GM21825 (cell line): ENCODE data around the gene ATG14.
"Not testable (repeated sequence)": the region's sequence is repeated elsewhere in the genome, so short reads cannot be mapped to it uniquely, and the experiment has no call there.

Experiments used
- ATAC-seq: cut with Tn5 transposase; IDR thresholded peaks from one replicate; pipeline ENCODE4 v1.9.1; 2021; ENCODE audit warnings: mild to moderate bottlenecking, moderate library complexity; ENCODE audit not compliant: unreplicated experiment

ATG14 gene, protein sequence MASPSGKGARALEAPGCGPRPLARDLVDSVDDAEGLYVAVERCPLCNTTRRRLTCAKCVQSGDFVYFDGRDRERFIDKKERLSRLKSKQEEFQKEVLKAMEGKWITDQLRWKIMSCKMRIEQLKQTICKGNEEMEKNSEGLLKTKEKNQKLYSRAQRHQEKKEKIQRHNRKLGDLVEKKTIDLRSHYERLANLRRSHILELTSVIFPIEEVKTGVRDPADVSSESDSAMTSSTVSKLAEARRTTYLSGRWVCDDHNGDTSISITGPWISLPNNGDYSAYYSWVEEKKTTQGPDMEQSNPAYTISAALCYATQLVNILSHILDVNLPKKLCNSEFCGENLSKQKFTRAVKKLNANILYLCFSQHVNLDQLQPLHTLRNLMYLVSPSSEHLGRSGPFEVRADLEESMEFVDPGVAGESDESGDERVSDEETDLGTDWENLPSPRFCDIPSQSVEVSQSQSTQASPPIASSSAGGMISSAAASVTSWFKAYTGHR

DNA sequence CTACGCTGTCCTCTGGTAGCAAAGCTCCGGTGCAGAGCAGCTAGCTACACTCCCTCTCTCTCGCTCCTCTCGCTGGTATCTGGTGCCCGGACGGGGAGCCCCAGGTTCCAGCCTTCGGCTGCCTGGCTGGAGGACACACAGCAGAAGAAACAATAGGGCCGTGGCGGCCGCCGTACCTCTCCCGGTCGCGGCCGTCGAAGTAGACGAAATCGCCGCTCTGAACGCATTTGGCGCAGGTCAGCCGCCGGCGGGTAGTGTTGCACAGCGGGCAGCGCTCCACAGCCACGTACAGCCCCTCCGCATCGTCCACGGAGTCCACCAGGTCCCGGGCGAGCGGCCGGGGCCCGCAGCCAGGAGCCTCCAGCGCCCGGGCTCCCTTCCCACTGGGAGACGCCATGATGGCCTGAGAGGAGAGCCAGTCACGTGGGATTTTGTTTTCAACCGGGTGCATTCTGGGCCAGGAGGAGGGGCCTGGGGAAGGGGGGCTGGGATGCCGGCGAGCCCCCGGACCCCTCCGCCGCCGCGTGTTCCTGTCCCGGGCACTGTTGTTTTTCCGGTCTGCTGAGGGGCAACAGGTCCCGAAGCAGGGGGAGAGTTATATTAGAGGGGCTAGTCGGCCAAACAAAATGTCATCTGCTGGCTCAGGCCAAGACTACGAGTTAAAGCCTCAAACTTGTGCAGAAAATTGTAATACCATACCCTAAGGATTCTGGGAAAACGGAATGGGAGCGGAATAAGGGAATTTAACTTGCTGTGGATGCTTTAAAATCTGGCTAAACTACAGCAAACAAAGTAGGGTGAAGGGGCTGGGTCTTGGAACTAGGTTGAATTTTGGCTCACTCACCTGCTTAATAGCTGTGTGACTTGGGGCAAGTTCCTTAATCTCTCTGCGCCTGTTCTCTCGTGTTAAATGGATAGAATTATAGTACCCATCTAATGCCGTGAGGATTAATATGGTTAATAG lies at the start of gene ATG14:
Gene ATG14 (minus strand): TSS at position 405 of the 964 bp plus-strand sequence. CDS start 8 bp downstream, at position 397.
- peak; percentile 96 for ATAC-seq

DNA sequence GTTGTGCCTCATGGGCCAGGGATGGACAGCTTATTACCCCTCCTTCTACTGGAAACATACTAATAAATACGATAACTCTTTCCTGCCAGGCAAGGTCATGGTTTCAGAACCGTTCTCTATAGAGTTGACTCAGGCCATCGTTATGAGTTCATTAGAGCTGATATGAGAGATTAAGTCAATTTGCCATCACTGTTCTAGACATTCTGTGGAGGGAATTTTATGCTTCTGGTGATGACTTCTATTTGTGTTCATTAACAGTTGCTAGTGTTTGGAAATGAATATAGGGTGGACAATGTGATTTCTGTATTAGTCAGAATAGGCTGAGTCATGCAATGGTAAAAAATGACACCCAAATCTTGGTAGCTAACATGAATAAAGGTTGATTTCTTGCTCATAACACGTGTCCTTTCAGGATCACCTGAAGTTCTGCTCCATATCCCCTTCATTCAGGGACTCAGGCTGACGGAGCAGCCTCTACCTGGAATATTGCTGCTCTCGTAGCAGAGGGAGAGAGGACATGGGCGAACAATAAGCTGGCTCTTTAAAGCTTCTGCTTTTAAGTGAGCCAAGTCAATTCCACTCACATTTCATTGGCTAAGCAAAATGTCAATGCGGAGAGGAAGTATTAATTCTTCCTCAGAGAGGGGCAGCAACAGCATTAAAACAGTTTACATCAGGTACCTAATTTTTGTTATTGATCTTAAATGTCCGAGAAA lies 47.3 kb upstream of the ATG14 start:
- peak; percentile 88 for ATAC-seq

DNA sequence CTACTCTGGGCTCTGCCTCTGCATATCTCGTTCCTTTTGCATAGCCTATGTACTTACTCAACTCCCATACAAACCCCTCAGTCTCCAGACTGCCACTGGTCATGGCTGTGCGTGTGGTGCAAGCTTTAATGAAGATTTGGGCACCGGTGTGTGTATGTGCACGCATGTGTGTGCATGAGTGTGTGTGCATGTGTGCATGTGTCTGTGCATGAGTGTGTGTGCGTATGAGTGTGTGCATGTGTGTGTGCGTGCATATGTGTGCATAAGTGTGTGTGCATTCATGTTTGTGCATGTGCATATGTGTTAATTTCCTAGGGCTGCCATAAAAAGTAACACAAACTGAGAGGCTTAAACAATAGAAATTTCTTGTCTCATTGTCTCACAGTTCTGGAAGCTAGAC lies 45.9 kb upstream of the ATG14 start:
- ATAC-seq = no peak

DNA sequence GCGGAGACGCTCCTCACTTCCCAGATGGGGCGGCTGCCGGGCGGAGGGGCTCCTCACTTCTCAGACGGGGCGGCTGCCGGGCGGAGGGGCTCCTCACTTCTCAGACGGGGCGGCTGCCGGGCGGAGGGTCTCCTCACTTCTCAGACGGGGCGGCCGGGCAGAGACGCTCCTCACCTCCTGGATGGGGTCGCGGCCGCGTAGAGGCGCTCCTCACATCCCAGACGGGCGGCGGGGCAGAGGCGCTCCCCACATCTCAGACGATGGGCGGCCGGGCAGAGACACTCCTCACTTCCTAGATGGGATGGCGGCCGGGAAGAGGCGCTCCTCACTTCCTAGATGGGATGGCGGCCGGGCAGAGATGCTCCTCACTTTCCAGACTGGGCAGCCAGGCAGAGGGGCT lies 44.8 kb upstream of the ATG14 start:
- not testable (repeated sequence) for ATAC-seq

DNA sequence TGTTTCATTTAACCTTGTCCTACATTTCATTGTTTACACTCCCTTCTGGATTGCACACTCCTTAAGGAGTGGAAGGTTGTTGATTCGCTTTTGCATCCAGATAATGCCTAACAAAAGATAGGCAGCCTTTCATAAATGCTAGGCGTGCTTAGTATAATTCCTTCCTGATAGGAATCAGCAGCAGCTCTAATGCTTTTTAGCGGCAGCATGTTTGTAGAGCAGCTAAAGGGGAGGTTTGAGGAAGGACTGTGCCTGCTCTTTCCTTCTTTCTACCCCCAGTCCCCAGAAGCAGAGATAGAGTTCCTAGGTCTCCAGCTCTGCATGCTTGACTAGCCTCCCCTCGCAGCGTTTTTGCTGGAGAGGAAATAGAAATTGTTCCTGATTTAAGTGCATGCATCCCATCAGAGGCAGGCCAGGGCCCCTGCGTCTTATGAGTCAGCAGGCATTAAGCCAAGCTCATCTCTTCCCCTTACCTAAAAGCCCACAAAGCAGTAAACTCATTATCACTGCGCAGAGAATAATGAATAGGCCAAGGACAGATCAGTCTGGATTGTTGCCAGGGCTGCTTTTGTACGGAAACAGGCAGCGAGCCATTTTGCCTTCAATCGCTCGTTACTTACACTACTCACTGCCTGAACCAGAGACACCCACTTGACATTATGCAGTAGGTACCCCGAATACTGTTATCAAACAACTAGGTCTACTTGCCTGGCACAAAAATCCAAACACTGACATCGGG lies 42.8 kb upstream of the ATG14 start:
- no peak for ATAC-seq

DNA sequence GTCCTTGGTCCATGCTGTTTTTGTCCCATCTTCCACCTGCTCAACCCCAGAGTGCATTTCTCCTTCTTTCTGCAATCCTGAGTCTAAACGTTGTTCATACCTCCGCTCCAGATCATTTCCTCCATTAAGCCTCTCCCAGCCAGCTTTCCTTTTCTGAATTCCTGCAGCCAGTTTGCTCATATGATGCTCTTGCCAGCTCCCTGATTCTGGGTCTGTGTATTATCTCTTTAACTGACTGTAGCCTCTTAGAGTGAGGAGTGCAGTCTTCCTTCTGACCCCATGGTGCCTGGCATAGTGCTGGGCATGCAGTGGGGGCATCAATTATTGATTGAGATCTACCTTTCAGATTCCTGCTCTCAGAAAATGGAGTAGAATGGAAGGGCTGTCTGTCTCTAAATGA lies 40.3 kb upstream of the ATG14 start:
- ATAC-seq = no peak

DNA sequence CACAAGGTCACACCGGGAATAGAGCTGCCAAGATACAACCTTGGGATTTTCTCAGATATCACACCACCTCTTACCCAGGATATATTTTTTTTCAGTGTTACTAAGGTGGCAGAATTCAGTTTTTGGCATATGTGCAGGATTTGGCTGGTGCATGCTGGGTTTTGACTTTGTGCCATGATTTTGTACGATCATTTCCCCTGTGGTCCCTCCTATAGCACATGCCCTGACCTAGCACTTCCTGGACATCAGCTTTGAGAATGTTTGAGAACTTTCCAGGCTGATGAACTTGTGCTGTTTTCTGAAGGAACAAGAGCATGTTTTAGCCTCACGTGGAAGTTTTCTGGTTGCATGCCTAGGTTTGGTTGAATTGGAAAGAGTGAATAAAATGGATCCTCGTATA lies 39.8 kb upstream of the ATG14 start:
- no peak for ATAC-seq

DNA sequence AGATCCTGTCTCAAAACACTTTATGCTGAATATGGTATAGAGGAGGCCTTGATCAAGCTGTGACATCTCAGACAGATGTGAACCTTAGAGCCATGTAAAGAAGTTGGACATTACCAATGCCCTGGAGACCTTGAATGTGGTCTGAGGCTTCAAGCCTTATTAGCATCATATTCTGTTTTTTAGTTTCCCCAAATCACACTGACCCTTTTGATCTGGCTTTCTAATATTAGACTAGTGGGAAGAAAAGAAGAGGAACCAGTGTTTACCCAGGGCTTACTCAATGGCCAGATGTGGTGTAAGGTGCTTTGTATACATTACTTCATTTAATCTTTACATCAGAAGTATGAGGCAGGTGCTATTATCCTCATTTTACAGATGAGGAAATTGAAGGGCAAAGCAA lies 39.4 kb upstream of the ATG14 start:
- no peak for ATAC-seq

DNA sequence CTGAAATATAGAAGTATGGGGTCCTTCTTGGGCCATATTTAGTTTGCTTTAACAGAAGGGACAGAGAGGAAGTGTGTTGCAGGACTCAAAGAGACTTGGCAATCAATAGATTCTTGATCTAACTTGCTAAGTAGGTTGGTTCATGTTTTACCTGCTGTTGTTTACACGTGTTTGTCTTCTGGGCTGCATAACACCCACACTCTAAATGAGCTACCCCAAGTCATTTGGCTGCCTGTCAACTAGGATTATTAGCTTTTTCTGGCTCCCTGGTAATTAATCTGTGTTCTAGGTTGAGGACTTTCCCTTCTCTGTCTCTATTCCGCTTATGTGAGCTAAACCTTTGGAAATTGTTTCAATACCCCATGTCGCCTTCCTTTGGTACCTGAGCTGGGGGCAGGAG lies 38.9 kb upstream of the ATG14 start:
- no peak for ATAC-seq

DNA sequence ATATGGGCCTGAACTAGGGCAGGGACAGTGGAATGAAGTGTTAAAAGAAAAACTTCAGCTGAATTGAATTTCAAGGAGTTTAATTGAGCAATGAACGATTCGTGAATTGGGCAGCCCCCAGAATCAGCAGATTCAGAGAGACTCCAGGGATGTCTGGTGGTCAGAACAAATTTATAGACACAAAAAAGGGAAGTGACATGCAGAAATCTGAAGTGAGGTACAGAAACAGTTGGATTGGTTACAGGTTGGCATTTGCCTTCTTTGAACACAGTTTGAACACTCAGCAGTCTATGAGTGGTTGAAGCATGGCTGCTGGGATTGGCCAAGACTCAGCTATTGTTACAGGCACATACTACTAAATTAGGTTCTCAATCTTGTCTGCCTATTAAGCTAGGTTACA lies 38.5 kb upstream of the ATG14 start:
- ATAC-seq = no peak

DNA sequence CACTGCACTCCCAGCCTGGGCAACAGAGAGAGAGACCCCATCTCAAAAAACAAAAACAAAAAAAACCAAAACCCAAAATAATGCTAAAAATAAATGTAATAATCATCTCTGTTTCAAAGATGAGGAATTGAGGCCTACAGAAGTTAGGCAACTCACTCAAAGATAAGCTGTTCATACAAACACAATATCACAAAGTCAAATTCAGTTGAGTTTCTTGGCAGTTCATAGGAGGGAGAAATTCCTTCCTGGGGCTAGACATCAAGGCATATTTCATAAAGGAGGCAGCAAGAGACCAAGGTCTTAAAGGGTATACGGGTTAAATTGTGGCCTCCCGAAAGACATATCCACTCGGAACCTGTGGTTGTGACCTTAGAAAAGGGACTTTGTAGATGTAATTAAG lies 37.5 kb upstream of the ATG14 start:
- no peak for ATAC-seq

DNA sequence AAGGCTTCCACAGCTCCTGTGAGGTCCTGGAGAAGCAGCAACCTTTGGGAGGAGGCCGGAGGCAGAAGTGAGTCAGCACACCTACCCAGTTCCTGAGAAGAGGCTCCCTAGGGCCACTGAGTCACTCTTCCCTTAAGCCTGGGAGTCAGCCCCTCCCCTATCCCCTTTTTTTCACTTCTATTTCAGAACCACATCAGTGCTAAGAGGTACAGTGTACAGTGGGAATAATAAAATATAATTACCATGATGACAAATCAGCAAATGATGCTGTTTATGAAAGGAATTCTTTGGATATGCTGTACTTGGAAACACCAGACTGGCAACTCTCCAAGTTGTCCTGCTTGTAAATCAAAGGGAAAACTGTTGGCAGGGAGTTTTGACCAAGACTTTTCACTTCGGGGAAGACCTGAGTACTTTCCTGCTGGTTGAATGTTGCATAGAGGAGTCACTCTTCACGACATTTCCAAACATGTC lies 36.5 kb upstream of the ATG14 start:
- ATAC-seq = no peak

DNA sequence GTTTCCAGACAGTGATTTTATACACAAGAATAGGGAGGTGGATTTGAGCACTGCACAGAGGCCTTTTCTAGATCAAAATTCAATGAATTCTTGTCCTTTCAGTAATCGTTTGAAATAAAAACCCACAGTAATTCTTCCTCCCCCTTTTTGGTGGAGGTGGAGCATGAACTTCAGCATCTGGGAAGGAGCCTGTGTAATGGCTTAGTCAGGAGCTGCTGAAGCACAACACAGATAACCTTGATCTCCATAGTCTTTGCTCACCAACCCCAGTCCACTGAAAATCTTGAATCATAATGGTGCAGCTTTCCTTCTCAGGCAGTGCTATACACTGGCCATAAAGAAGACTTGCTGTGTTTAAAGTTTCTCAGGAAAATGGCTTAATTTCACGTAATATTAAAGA lies 35.2 kb upstream of the ATG14 start:
- ATAC-seq = no peak

DNA sequence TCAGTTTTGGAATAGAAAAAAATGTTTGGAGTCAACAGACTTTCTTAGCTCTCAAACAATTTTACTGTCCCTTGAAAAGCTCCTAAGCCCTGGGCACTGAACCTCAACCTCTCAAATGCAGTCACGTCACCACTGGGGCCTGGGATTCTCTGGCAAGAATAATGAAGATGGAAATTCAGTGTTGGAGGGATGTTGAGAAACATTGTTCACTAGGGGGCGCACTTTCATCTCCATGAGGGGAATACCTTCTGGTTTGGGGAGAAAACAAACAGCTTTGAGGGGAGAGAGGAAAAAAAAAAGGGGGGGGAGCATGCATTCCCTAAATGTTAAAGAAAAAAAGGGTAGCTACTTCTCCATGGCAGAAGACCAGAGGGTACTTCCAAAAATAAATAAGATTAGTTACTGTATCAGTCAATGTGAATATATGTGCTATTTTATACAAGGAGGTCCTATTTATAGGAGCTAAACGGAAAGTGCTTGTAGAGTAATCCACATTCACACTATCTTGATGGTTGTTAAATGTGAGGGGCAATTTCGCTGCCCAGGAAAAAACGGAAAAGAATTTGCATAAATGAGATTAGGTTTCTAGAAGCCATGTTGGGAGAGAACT lies 34.6 kb upstream of the ATG14 start:
- no peak for ATAC-seq

DNA sequence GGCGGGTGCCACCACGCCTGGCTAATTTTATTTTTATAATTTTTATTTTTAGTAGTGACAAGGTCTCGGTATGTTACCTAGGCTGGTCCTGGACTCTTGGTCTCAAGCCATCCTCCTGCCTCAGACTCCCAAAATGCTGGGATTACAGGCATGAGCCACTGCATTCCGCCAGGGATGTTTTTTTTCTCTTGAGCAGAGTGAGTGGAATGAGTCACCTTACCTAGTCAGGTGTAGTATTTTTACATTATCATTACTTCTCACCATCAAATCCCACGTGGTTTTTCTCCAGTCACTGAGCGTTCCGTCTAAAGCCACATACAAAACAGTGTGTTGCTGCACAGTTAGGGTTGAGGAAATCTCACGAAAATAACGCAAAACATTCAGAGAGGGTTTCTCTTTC lies 29.7 kb upstream of the ATG14 start:
- no peak for ATAC-seq

DNA sequence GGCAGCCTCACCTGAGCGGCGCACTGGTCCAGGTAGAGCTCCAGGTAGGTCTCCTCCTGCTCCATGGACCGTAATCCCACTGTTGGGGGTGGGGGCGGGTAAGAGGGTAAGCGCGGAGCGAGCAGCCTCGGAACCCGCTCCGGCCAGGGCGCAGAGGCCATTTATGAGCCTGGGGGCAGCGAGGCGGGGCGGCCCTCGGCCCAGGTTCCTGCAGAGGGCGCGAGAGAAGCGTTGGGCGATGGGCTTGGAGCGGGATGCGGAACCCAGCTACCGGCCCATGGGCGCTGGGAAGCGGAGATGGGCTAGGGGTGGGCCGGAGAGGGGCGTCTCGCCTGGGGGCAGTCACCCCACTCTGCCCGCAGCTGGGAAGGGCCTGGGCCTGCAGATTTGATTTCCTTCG lies 28.8 kb upstream of the ATG14 start, which contains the start of gene TBPL2:
Gene TBPL2 (minus strand): TSS at position 232 of the 400 bp plus-strand sequence. CDS start 167 bp downstream, at position 65.
- no peak for ATAC-seq

DNA sequence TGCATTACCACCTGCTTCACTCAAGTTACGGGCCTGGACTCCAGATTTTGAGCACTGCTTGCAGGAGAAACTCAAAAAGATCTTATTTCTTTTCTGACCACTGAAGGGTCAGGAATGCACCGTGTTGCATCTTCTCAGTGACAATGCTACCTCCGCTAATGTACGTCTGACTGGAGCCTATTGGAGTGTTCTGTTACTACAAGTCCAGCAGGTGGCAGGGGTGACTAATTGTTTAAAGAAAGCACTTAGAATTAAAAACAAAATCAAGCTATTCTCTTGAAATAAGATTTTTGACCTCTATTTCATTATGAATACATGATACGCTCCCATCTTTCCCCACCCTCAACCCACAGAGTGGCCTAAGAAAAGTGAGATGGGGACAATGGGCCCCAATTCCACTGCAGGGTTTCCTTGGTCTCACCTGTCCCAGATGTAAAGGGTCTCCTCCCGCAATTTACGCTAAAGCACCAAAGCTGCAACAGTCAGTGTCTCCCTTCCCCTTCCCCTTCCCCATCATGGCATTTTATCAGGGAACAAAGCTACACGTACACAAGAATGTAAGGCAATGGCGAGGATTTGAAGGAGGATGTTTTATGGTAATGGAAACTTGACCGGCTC lies 26.5 kb upstream of the ATG14 start:
- no peak for ATAC-seq

DNA sequence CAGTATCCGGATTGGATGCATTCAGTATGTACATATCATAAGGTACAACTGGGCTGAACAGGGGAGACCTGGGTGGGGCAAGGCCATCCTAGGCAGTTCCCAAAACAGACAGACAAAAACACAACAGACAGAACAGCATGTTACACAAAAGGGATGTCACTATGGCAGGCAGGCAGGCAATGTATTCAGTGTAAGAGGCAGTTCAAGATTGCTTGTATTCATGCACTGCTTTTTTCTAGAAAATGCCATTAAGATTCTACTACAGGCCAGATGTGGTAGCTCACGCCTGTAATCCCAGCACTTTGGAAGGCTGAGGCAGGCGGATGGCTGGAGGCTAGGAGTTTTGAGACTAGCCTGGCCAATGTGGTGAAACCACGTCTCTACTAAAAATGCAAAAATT lies 25.3 kb upstream of the ATG14 start:
- no peak for ATAC-seq

DNA sequence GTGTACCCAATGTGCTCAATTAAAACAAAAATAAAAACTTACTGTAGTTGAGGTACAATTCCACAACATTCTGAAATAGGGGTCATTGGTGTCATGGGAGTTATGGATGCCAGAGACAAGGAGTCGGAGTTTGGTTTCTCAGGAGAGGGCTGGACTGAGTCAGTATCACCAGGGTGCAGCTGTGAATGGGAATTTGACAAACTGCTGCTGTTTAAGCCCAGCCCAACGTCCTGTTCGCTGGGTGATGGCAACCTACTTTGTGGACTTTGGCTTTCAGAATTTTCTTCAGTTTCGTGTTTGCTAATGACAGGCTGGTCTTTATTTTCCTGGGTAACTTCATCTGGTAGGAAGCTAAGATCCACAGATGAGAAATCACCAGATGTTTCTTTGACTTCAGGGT lies 24.9 kb upstream of the ATG14 start:
- ATAC-seq = no peak
